GM10266 (cell line): ENCODE measurements around the gene FGF7.

Experiments
- DNase-seq: peaks from one replicate; pipeline ENCODE4 v3.0.0; 2012; ENCODE audit errors: extremely low spot score
- TF ChIP-seq, protein P1 (sequence below): IDR thresholded peaks from 2 replicates; pipeline ENCODE4 v1.5.1; 2012; ENCODE audit warnings: mild to moderate bottlenecking, low read depth; ENCODE audit not compliant: control insufficient read depth, insufficient read depth; ENCODE audit errors: missing control alignments

FGF7 gene

DNA sequence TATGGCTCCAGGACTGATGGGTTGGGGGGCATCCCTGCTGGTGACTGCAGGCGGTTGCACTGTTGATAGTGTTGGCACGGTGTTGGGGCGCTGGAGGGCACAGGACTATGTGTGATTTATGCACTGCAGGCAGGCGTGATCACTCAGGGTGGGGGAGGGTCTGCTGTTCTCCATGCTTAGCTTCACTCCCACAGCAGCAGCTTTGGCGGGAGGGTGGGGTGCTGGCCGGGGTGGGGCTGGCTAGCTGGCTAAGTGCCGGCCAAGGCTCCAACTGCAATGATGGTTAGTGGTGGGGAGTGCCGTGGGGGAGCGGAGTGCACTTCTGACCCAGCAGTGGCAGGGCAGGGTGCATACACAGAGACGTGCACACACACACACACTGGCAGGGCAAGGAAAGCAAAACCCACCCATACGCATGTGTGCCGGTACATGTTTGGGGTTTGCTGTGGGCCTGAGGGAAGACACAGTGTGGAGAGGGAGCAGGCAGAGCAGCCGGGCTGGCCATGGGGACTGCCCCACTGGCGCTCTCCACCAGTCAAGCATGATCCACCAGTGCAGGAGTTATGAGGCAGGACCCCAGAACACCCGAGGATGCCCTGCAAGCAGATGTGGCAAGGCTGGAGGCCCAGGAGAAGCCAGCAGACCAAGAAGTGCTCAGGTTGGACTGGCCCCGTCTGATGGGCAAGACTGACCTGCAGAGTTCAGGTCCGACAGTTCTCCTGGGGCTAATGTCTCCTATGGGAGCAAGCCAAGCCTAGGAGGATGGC lies 16.5 kb upstream of the FGF7 start:
- DNase-seq = no peak
- TF ChIP-seq, protein P1, sequence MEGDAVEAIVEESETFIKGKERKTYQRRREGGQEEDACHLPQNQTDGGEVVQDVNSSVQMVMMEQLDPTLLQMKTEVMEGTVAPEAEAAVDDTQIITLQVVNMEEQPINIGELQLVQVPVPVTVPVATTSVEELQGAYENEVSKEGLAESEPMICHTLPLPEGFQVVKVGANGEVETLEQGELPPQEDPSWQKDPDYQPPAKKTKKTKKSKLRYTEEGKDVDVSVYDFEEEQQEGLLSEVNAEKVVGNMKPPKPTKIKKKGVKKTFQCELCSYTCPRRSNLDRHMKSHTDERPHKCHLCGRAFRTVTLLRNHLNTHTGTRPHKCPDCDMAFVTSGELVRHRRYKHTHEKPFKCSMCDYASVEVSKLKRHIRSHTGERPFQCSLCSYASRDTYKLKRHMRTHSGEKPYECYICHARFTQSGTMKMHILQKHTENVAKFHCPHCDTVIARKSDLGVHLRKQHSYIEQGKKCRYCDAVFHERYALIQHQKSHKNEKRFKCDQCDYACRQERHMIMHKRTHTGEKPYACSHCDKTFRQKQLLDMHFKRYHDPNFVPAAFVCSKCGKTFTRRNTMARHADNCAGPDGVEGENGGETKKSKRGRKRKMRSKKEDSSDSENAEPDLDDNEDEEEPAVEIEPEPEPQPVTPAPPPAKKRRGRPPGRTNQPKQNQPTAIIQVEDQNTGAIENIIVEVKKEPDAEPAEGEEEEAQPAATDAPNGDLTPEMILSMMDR = no peak

DNA sequence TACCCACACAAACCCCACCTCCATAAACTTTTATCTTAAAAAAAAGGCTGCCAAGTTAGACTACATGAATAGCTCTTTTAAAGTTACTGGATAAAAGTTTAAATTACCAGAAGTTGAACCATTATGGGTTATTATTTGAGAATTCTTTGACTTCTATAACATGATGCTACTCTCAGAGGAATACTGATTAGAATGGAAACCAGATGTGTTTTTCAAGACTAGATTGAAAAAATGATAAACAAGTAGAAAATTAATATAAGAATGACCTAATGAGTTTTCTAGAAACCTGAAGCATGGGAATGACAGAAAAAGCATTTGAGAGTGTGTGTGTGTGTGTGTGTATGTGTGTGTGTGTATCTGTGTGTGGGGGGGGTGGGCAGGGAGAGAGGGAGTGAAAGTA lies 12.4 kb upstream of the FGF7 start:
- TF ChIP-seq, protein P1 = no peak
- no peak for DNase-seq

DNA sequence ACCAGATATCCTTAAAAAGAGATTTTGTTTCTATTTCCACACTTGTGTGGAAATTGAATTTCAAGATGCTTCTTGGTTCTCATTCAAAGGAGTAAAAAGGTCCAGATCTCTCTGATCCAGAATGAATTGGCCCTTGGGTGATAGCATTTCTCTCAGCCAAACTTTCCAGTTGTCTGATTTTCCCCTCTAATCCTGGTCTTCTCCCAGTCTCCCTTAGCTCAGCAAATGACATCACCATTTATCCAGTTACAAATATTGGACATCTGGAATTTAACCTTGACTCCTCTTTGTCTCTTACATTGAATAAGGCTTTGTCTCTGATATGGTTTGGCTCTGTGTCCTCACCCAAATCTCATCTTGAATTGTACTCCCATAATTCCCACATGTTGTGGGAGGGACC lies 10.2 kb upstream of the FGF7 start:
- TF ChIP-seq, protein P1 = no peak
- DNase-seq = no peak

DNA sequence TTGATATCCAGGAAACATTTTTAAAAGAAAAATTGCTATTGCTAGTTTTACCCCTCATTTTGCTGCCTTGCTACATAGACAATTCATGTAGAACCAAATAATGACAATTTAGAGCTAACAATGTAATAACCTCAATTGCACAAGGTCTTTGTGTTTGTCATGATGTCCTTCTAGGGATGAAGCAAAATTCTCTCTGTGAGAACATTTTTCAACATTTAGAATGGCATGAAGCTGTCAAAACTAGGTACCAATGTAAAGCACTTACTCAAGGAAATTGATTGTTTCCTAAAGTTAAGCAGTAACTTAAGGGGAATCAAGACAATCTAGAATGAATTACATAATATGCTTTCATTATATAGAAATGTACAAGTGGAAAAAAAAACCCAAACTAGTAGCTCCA lies 7.9 kb upstream of the FGF7 start:
- TF ChIP-seq, protein P1 = no peak
- DNase-seq = no peak

DNA sequence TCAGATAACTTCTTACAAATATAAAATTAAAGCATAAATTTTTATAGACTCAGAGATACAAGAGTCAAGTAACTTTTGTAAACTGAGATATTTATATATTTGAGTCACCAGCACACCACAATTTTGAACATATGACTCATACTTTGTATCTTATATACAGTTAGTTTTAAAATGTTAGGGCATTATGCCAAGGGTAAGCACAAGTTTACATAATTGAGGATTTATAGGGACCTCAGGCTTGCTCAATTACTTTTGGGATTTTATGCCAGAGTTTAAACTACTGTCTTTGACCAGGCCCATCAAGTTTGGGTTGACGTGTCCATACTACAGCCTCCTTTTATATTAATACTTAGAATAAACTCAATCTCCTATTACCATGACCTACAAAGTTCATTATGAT lies 7.4 kb upstream of the FGF7 start:
- no peak for DNase-seq
- TF ChIP-seq, protein P1 = no peak

DNA sequence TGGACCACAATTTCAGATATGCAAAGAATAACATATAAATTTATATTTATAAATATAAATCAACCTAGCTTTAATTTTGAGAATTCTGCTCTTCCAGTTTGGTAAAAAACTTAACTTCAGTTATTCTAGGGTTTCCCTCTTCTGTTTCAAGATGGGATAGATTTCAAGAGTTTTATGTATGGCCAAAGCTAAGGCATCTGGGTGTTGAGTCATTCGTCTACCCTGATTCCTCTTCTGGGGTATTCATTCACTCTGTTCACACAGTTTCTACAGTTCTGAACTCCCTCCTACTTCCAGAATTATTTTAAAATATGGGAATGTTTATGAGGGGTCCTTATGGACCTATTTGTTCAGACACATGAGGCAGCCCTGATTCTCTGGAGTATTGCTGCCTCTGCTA lies 4.2 kb upstream of the FGF7 start:
- no peak for DNase-seq
- TF ChIP-seq, protein P1 = no peak

DNA sequence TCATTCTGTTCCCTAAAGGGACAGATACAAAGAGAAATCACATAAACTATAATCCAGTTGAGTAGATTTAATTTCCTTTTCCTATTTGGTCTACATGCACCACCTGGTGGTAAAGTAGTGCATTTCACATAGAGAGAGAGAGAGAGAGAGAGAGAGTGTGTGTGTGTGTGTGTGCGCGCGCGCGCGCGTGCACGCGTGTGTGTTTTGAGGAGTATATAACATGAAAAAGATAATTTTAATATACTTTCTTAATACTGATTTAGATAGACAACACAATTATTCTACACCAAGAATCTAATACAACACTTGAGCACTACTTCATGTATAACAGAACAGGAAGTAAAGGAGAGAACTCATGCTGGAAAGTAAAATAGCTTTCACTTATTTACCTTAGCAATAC lies 1.1 kb upstream of the FGF7 start:
- peak; percentile 17 for DNase-seq
- TF ChIP-seq, protein P1 = peak; percentile 64
